ENCODE measurements around the gene NT5DC2. TPM values are rescaled to one million over a fixed set of nuclear protein-coding genes. Genes with fewer than 3 reads are reported as not detected.

The NT5DC2 gene
- polyA plus RNA-seq (ENCODE audit: insufficient read length in 4 of 4) = 100 to 1,000 TPM in 3 of 4 donors, 10 to 100 TPM in 1; 97.3 to 156 (median 147) TPM

DNA sequence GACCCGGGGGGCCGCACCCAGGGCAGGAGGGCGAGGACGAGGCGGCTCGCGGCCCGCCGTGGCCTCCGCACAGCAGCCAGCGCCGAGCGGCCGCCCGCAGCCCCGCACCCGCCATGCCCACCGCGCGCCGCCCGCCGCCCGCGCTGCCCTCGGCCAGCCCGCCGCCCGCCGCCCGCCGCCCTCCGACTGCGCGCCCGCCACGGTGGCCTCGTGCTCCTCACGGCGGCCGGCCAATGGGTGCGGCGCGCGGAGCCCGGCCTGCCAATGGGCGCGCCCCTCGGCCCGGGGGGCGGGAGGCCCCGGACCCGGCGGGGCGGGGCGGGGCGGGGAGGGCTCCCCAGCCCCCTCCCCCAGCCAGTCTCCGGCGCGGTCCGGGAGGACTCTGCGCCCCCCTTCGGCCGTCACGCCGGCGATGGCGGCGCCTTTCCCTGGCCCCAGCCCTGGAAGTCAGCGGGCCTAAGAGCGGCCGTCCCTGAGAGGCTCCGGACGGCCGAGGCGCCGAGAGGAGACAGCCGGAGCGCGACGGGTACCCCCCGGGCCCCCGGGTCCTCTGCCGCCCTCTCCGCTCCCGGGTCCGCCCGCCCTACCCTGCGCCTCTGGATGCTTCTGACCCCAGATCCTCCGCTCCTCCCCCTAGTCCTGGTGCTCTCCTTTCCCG lies at the start of gene NT5DC2:
NT5DC2 (minus strand) TSS at position 235 of the 658 bp plus-strand sequence; CDS start at position 115, 120 bp downstream.
- peak in 1 of 4 donors; percentile 63 for DNase-seq (ENCODE audit: low read depth in 4 of 4, low spot score in 3 of 4)

DNA sequence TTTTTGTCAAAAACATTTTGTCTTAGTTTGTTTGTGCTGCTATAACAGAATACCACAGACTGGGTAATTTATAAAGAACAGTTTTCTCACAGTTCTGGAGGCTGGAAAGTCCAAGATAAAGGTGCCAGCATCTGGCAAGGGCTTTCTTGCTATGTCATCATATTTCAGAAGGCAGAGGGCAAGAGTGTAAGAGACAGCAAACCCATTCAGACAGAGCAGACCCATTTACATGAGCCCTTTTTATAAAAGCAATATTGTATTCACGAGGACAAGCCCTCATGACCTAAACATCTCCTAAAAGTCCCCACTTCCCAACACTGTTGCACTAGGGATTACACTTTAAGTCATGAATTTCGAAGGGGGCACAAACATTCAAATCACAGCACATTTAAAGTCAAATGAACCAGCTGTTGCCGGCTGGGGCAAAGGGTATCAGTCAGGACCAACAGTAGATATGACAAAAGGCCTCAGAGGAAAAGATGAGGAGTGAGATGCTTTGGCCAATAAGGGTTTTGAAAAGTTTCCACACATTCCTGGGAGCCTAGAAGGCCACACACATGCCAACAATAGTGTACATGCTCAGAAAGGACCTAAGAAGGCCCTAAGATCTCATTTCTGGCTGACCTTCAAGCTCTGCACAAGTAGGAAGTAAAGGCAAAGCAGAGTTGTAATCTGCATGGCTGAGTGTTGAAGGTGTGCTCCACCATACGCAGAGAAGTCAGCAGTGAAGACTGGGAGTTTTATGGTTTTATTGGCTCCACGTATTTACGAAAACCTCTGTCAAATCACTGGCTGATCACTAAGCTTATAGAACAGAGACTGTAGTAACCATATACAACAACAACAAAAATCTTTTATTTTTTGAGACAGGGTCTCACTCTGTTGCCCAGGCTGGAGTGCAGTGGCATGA lies 40.7 kb upstream of the NT5DC2 start:
- DNase-seq (ENCODE audit: low read depth in 4 of 4, low spot score in 3 of 4) = no peak

DNA sequence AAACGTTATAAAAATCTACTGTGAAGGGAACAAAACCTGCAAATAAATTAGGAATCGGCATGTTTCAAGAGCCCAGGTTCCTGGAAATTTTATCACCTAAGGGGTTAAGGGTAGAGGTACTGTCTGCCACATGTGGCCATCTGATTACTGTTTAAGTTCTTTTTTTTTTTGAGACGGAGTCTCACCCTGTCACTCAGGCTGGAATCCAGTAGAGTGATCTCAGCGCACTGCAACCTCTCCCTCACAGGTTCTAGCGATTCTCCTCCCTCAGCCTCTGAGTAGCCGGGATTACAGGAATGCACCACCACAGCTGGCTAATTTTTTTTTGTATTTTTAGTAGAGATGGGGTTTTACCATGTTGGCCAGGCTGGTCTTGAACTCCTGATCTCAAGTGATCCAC lies 38.6 kb upstream of the NT5DC2 start:
- DNase-seq (ENCODE audit: low read depth in 4 of 4, low spot score in 3 of 4) = no peak

GRCh38 chr3:52570076-52570475 lies 36.4 kb upstream of the NT5DC2 start:
- DNase-seq (ENCODE audit: low read depth in 4 of 4, low spot score in 3 of 4) = no peak

GRCh38 chr3:52568069-52568468 lies 34.4 kb upstream of the NT5DC2 start:
- no peak for DNase-seq (ENCODE audit: low read depth in 4 of 4, low spot score in 3 of 4)

GRCh38 chr3:52563984-52564383 lies 30.3 kb upstream of the NT5DC2 start:
- no peak for DNase-seq (ENCODE audit: low read depth in 4 of 4, low spot score in 3 of 4)

DNA sequence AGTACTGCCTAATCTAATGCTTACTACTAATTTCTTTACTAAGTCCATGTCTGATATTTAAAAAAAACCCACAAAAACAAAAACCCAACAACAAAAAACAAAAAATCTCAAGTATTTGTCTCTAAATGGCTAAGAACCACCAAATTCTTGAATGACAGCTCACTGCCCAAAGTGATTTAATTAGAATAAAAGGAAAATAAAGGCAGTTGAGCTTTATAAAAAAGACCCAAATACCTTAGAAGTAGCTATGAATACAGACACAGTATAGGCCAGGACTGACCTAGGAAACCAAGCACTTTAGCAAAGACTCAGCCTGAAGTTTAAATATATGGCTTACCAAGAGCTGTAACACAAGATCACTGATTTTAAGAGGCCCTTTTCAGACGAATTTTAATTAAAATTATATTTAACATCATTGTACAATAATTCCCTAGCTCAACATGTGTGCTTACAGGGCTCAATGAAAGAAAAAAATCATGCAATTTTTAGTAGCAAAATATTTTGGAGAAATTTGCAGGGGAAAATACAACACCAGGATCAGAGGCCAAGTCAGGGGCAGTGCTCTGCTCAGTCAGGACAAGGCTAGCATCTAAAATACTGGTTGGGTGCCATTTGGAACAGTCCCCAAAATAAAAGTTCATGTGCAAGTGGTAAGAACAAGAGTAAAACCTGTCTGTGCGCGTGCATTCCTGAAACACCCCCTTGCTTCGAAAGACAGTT lies 27.5 kb upstream of the NT5DC2 start:
- DNase-seq (ENCODE audit: low read depth in 4 of 4, low spot score in 3 of 4) = no peak

GRCh38 chr3:52558436-52558835 lies 24.8 kb upstream of the NT5DC2 start:
- DNase-seq (ENCODE audit: low read depth in 4 of 4, low spot score in 3 of 4) = no peak

DNA sequence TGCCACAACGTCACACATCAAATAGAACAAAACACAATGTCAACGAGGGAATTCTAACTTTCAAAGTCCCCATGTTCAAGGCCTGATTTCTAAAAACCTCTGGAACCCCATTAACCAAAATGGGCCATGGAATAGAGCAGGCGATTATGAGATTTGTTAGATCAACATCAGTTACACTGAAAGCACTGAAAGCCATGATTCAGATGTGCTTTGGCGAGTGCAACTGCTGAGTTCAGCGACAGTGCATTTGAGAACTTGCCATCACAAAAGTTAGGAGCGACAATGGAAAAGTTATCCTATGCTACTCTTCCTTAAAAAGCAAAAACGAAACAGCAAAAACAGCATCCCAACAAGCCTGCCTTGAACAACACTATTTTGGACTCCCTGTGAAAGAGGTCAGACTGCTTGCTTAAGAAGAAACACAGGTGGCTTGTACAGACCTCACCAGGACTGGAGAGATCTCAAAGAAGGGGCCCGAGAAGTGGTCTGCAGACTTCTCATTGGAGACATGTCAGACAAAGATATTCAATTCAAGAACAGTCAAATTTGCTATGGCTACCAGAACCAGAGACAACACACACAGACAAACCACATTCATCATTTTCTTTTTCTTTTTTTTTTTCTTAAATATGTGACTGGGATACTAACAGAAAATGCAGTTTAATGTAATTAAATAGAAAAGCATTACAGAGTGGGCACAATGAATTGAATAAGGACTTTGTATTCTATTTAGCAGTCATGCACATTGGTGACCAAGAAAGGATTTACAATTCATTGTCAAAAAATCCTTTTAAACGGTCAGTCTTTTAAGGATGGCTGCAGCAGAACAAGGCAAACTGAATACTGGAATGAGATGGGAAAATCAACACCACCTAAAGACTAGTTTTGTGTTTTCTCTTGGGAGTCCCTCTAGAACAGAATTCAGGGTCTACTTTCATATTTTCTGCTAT lies 23.6 kb upstream of the NT5DC2 start:
- no peak for DNase-seq (ENCODE audit: low read depth in 4 of 4, low spot score in 3 of 4)

- no peak for DNase-seq (ENCODE audit: low read depth in 4 of 4, low spot score in 3 of 4)
These were observed 21.4 kb upstream of the NT5DC2 start for GRCh38 chr3:52555056-52555455.

DNA sequence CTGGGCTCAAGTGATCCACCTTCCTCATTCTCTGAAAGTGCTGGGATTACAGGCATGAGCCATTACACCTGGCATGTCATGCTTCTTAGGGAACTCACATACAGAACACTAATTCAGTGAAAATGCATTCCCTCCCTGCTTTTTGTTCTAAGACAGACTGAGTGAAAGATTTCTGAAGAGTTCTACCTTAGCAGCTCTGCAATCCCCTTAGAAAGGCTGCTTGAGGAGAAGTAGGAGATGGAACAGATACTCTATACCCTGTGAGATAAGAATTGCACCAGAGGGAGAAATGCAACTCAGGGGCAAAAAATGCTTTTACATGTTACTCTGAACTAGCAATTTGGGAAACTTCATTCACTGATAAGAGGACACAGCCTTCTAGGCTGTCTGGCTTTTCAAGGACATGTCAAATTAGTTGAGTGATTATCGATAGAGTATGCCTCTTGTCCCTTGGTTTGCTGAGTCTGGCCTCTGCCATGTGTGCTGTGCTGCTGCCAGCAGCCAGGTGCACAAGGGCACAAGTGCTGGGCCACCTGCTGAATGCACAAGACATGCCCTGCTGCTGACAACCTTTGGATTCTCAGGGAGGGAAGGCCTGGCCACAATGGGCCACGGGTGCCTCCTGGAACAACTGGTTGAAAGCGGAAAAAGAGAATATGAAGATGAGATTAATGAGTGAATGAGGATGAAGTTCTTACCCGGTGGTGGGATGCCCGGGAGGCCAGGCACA lies 20.5 kb upstream of the NT5DC2 start:
- DNase-seq (ENCODE audit: low read depth in 4 of 4, low spot score in 3 of 4) = no peak

GRCh38 chr3:52552089-52552488 lies 18.4 kb upstream of the NT5DC2 start:
- no peak for DNase-seq (ENCODE audit: low read depth in 4 of 4, low spot score in 3 of 4)

DNA sequence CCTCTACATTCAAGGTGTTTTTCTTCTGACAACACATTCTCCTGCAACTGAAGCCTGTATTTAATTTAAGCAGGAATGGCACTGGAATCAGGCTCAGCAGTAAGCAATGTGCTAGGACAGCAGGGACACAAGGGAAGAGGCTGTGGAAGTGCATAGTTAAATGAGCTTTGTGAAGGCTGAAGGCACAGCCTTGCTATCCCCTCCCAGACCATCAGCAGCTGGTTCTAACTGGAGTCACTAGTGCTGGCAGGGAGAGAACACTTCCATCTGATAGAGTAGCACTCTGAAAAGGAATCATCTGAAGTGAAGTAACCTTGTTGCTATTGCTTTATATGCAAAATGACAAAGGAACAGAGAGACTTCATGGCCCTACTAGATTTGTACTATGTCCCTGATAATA lies 17.5 kb upstream of the NT5DC2 start:
- DNase-seq (ENCODE audit: low read depth in 4 of 4, low spot score in 3 of 4) = no peak

GRCh38 chr3:52547143-52547542 lies 13.5 kb upstream of the NT5DC2 start:
- no peak for DNase-seq (ENCODE audit: low read depth in 4 of 4, low spot score in 3 of 4)

- DNase-seq (ENCODE audit: low read depth in 4 of 4, low spot score in 3 of 4) = no peak
These were observed 12.6 kb upstream of the NT5DC2 start for GRCh38 chr3:52546111-52546901.

DNA sequence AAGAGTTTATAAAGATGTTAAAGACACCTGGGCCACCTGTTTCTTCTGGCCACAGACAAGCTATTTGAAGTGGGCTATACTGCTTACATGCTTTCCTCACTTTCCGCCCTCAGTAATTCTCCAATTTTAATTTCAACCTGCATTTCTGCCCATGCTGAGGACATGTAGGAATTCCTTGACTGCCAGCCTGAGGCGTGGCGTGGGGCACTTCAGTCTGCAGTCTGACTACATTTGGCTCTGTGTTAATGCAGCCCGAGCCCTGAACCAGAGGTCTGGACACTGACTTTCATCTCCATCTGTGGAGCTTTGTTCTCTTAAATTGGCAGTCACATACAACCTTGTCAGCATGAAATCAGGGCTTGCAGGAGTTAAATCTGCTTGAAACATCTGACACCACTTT lies 11.3 kb upstream of the NT5DC2 start:
- no peak for DNase-seq (ENCODE audit: low read depth in 4 of 4, low spot score in 3 of 4)

GRCh38 chr3:52541050-52541449 lies 7.4 kb upstream of the NT5DC2 start:
- no peak for DNase-seq (ENCODE audit: low read depth in 4 of 4, low spot score in 3 of 4)

- DNase-seq (ENCODE audit: low read depth in 4 of 4, low spot score in 3 of 4) = no peak
These were observed 5.5 kb upstream of the NT5DC2 start for GRCh38 chr3:52539010-52539653.

All from left renal pelvis (tissue), 4 donors.